Stimulated activated memory B cell treated with anti-CD40 and anti-IgM and Interleukin-4, amounts not matched to agents 10 μg/mL and 1 μg/mL and 100 μg/mL, for 72 hours (primary cell): ENCODE results near the gene FAM76A.
A peak's percentile ranks its signal among the peaks of the same experiment; 100 is the strongest.
"Not testable (repeated sequence)": the region's sequence is repeated elsewhere in the genome, so short reads cannot be mapped to it uniquely, and the experiment has no call there.

Experiments
- ATAC-seq: fragments of 150-1000 bp; cut with Tn5 transposase; 2 replicates; pipeline ENCODE4 v1.10.0; 2021
- H3K27ac Mint-ChIP-seq: one replicate; pipeline ENCODE4 v1.8.0; 2022; ENCODE audit warnings: mild to moderate bottlenecking, mixed read lengths
- H3K27me3 Mint-ChIP-seq: one replicate; pipeline ENCODE4 v1.8.0; 2022; ENCODE audit warnings: mixed read lengths
- H3K36me3 Mint-ChIP-seq: one replicate; pipeline ENCODE4 v1.8.0; 2022; ENCODE audit warnings: mixed read lengths
- H3K4me1 Mint-ChIP-seq: one replicate; pipeline ENCODE4 v1.8.0; 2022; ENCODE audit warnings: mixed read lengths
- H3K4me3 Mint-ChIP-seq: one replicate; pipeline ENCODE4 v1.8.0; 2022; ENCODE audit warnings: mild to moderate bottlenecking, moderate library complexity, mixed read lengths
- H3K9me3 Mint-ChIP-seq: one replicate; pipeline ENCODE4 v1.8.0; 2022; ENCODE audit warnings: mixed read lengths

Gene FAM76A

GRCh38 chr1:27784700-27785099 lies 58.9 kb downstream of the FAM76A start:
- no peak overlapping the region for H3K27ac Mint-ChIP-seq
- H3K4me1 Mint-ChIP-seq: peaks cover 19% of the 10 kb centered on the region
- H3K9me3 Mint-ChIP-seq: no peaks in the 10 kb centered on the region
- no peak for ATAC-seq
- peaks cover 20% of the 10 kb centered on the region for H3K36me3 Mint-ChIP-seq
- H3K27me3 Mint-ChIP-seq: no peaks in the 10 kb centered on the region
- H3K4me3 Mint-ChIP-seq: no peak overlapping the region

- no peak for ATAC-seq
- H3K4me3 Mint-ChIP-seq: no peak overlapping the region
- H3K9me3 Mint-ChIP-seq: no peaks in the 10 kb centered on the region
- peaks cover 22% of the 10 kb centered on the region for H3K36me3 Mint-ChIP-seq
- H3K27ac Mint-ChIP-seq: peak overlapping the region; percentile 1
- no peaks in the 10 kb centered on the region for H3K27me3 Mint-ChIP-seq
- H3K4me1 Mint-ChIP-seq: peaks cover 13% of the 10 kb centered on the region
These were observed 60.2 kb downstream of the FAM76A start for GRCh38 chr1:27785781-27786455.

- ATAC-seq: no peak
- H3K36me3 Mint-ChIP-seq: peaks cover 22% of the 10 kb centered on the region
- H3K4me1 Mint-ChIP-seq: peaks cover 13% of the 10 kb centered on the region
- no peaks in the 10 kb centered on the region for H3K9me3 Mint-ChIP-seq
- no peak overlapping the region for H3K27ac Mint-ChIP-seq
- no peak overlapping the region for H3K4me3 Mint-ChIP-seq
- no peaks in the 10 kb centered on the region for H3K27me3 Mint-ChIP-seq
These were observed 62.1 kb downstream of the FAM76A start for GRCh38 chr1:27787895-27788294.

GRCh38 chr1:27789540-27790041 lies 63.8 kb downstream of the FAM76A start:
- Mint-ChIP-seq H3K4me3 (no peak overlapping the region), H3K27me3 (no peaks in the 10 kb centered on the region), H3K36me3 (peaks cover 28% of the 10 kb centered on the region), H3K27ac (no peak overlapping the region), H3K9me3 (no peaks in the 10 kb centered on the region), H3K4me1 (peaks cover 13% of the 10 kb centered on the region)
- no peak for ATAC-seq

GRCh38 chr1:27790270-27790669 lies 64.5 kb downstream of the FAM76A start:
- H3K27me3 Mint-ChIP-seq, ATAC-seq, H3K27ac Mint-ChIP-seq, H3K4me3 Mint-ChIP-seq, H3K9me3 Mint-ChIP-seq: not testable (repeated sequence)
- H3K4me1 Mint-ChIP-seq: peaks cover 13% of the 10 kb centered on the region
- peaks cover 34% of the 10 kb centered on the region for H3K36me3 Mint-ChIP-seq

- H3K9me3 Mint-ChIP-seq: no peaks in the 10 kb centered on the region
- H3K27ac Mint-ChIP-seq: no peak overlapping the region
- ATAC-seq: no peak
- H3K4me3 Mint-ChIP-seq: no peak overlapping the region
- peaks cover 52% of the 10 kb centered on the region for H3K36me3 Mint-ChIP-seq
- no peaks in the 10 kb centered on the region for H3K27me3 Mint-ChIP-seq
- H3K4me1 Mint-ChIP-seq: peaks cover 8% of the 10 kb centered on the region
These were observed 69.8 kb downstream of the FAM76A start for GRCh38 chr1:27795601-27796000.

GRCh38 chr1:27804791-27805190 lies 79.0 kb downstream of the FAM76A start:
- Mint-ChIP-seq H3K27ac (no peak overlapping the region), H3K36me3 (peaks cover 50% of the 10 kb centered on the region), H3K4me1 (no peaks in the 10 kb centered on the region), H3K27me3 (no peaks in the 10 kb centered on the region), H3K9me3 (no peaks in the 10 kb centered on the region), H3K4me3 (no peak overlapping the region)
- ATAC-seq: no peak

- Mint-ChIP-seq H3K4me3 (no peak overlapping the region), H3K27ac (no peak overlapping the region), H3K4me1 (no peaks in the 10 kb centered on the region), H3K9me3 (no peaks in the 10 kb centered on the region), H3K36me3 (peaks cover 49% of the 10 kb centered on the region), H3K27me3 (no peaks in the 10 kb centered on the region)
- ATAC-seq: no peak
These were observed 81.0 kb downstream of the FAM76A start for GRCh38 chr1:27806758-27807157.

- Mint-ChIP-seq H3K27ac (no peak overlapping the region), H3K27me3 (no peaks in the 10 kb centered on the region), H3K9me3 (no peaks in the 10 kb centered on the region), H3K36me3 (peaks cover 50% of the 10 kb centered on the region), H3K4me3 (no peak overlapping the region), H3K4me1 (no peaks in the 10 kb centered on the region)
- ATAC-seq: no peak
These were observed 81.6 kb downstream of the FAM76A start for GRCh38 chr1:27807385-27807784.

GRCh38 chr1:27808131-27808530 lies 82.4 kb downstream of the FAM76A start:
- H3K4me3 Mint-ChIP-seq, H3K27ac Mint-ChIP-seq, H3K4me1 Mint-ChIP-seq, ATAC-seq, H3K27me3 Mint-ChIP-seq, H3K9me3 Mint-ChIP-seq: not testable (repeated sequence)
- peaks cover 48% of the 10 kb centered on the region for H3K36me3 Mint-ChIP-seq

GRCh38 chr1:27809883-27810282 lies 84.1 kb downstream of the FAM76A start:
- Mint-ChIP-seq H3K9me3 (no peaks in the 10 kb centered on the region), H3K4me3 (no peak overlapping the region), H3K27ac (no peak overlapping the region), H3K4me1 (no peaks in the 10 kb centered on the region), H3K27me3 (no peaks in the 10 kb centered on the region), H3K36me3 (peaks cover 31% of the 10 kb centered on the region)
- no peak for ATAC-seq

GRCh38 chr1:27811741-27812500 lies 86.2 kb downstream of the FAM76A start:
- peaks cover 34% of the 10 kb centered on the region for H3K36me3 Mint-ChIP-seq
- H3K4me1 Mint-ChIP-seq: no peaks in the 10 kb centered on the region
- H3K9me3 Mint-ChIP-seq: no peaks in the 10 kb centered on the region
- no peaks in the 10 kb centered on the region for H3K27me3 Mint-ChIP-seq
- H3K27ac Mint-ChIP-seq: no peak overlapping the region
- ATAC-seq: no peak
- no peak overlapping the region for H3K4me3 Mint-ChIP-seq
